ENCODE results near the gene TCEANC. TPM values are rescaled to one million over a fixed set of nuclear protein-coding genes. Genes with fewer than 3 reads are reported as not detected.

TCEANC gene
- total RNA-seq, 2 donors from 2014 or later: 2.6 to 9.6 TPM

- DNase-seq (ENCODE audit: low spot score) (peak; percentile 21), ATAC-seq (ENCODE audit: insufficient number of reproducible peaks, low FRiP score, low read depth) (peak; percentile 43)
- H3K4me1 ChIP-seq (ENCODE audit: control insufficient read depth in 1 of 2, low read depth in 2 of 2): peaks cover 16 to 24% of the 10 kb centered on the region in 2 donors
- no peaks in the 10 kb centered on the region for H3K36me3 ChIP-seq
- no peaks in the 10 kb centered on the region for H3K9me3 ChIP-seq
- H3K4me3 ChIP-seq: peak within 1 kb of the TSS; percentile 86
- TF ChIP-seq CTCF (IDR thresholded peaks at IDR 0.05): no peak
- no peaks in the 10 kb centered on the region for H3K27me3 ChIP-seq (replicated peaks; ENCODE audit: insufficient read depth)
- H3K27ac ChIP-seq: peak within 1 kb of the TSS; percentile 92 to 94
These were observed 36.2 kb downstream of the TCEANC start, which contains the start of gene RAB9A for GRCh38 chrX:13688958-13689740. Gene RAB9A, plus strand, starts transcription at chrX:13689128. Its CDS starts 19,619 bp downstream, at chrX:13708747.

DNA sequence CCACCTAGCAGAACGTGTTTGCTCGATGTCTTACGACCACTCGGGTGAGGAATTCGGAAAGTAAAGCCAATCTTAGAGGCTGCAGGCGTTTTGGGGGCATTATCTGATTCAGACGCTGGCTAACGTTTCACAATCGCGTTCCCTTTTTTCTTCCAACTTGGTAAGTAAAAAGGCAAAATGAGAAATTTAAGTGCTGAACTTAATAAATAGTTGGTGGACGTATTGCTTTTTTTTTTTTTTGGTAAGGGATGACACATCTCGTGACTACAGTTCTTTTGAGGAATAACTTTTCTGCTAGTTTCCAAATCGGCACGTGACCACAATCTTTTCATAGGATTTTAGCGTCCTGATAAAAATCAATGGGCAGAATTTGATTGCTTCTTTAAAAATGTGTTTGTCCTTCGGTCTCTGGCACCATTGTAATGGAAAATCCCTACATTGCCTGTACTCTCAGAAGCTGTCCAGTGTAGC lies 36.8 kb downstream of the TCEANC start:
- peaks cover 20 to 30% of the 10 kb centered on the region in 2 donors for H3K4me1 ChIP-seq (ENCODE audit: control insufficient read depth in 1 of 2, low read depth in 2 of 2)

DNA sequence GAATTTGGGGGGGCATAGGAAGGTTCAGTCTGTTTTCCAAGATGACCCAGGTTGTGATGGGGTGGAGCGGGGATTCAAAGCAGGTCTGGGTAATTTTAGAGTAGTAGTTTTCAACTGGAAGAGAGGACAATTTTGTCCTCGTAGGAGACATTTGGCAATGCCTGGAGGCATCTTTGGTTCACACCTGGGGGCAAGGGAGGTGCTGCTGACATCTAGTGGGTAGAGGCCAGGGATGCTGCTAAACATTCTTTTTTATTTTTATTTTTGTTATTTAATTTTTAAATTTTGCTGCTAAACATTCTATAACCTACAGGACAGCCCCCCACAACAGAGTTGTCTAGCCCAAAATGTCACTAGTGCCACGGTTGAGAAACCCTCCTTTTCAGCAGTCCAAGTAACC lies 37.9 kb downstream of the TCEANC start:
- peaks cover 20 to 37% of the 10 kb centered on the region in 2 donors for H3K4me1 ChIP-seq (ENCODE audit: control insufficient read depth in 1 of 2, low read depth in 2 of 2)
- peak overlapping the region in 1 of 2 donors; percentile 94 for H3K27ac ChIP-seq
- no peaks in the 10 kb centered on the region for H3K36me3 ChIP-seq

More for the DNA sequence above, 36.8 kb downstream of the TCEANC start:
- TF ChIP-seq CTCF (IDR thresholded peaks at IDR 0.05): no peak
- H3K4me3 ChIP-seq: peak overlapping the region; percentile 86
- DNase-seq (ENCODE audit: low spot score) (no peak), ATAC-seq (ENCODE audit: insufficient number of reproducible peaks, low FRiP score, low read depth) (no peak)
- no peaks in the 10 kb centered on the region for H3K9me3 ChIP-seq
- H3K27me3 ChIP-seq (replicated peaks; ENCODE audit: insufficient read depth): no peaks in the 10 kb centered on the region
- peak overlapping the region; percentile 92 to 94 for H3K27ac ChIP-seq
- H3K36me3 ChIP-seq: no peaks in the 10 kb centered on the region

DNA sequence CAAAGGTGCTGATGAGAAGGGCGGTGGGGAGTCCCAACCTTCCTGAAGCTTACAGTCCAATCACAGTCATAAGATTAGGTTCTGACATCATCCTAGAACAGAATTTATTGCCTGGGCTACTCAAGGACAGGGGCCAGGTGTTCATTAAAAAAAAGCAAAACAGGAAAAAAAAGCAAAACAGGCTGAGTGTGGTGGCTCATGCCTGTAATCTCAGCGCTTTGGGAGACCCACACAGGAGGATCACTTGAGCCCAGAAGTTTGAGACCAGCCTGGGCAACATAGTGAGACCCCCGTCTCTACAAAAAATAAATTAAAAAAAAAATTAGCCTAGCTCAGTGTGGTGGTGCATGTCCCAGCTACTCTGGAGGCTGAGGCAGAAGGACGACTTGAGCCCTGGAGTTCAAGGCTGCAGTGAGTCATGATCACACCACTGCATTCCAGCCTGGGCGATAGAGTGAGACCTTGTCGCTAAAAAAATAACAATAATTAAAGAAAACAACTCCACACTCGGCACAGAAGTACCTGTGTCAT lies 39.0 kb downstream of the TCEANC start:
- no peak for TF ChIP-seq CTCF (IDR thresholded peaks at IDR 0.05)
- ATAC-seq (ENCODE audit: insufficient number of reproducible peaks, low FRiP score, low read depth): no peak
- no peak overlapping the region for H3K27ac ChIP-seq

More for the DNA sequence above, 37.9 kb downstream of the TCEANC start:
- Histone ChIP-seq H3K27me3 (replicated peaks; ENCODE audit: insufficient read depth) (no peaks in the 10 kb centered on the region), H3K4me3 (peak overlapping the region; percentile 86), H3K9me3 (no peaks in the 10 kb centered on the region)
- ATAC-seq (ENCODE audit: insufficient number of reproducible peaks, low FRiP score, low read depth) (no peak), DNase-seq (ENCODE audit: low spot score) (no peak)
- no peak for TF ChIP-seq CTCF (IDR thresholded peaks at IDR 0.05)

GRCh38 chrX:13692771-13693231 lies 39.9 kb downstream of the TCEANC start:
- Histone ChIP-seq H3K4me3 (no peak overlapping the region), H3K4me1 (ENCODE audit: control insufficient read depth in 1 of 2, low read depth in 2 of 2) (peaks cover 20 to 37% of the 10 kb centered on the region in 2 donors), H3K27ac (peak overlapping the region in 1 of 2 donors; percentile 12)

More for the DNA sequence above, 39.0 kb downstream of the TCEANC start:
- Histone ChIP-seq H3K36me3 (no peaks in the 10 kb centered on the region), H3K27me3 (replicated peaks; ENCODE audit: insufficient read depth) (no peaks in the 10 kb centered on the region), H3K4me1 (ENCODE audit: control insufficient read depth in 1 of 2, low read depth in 2 of 2) (peaks cover 20 to 37% of the 10 kb centered on the region in 2 donors), H3K9me3 (no peaks in the 10 kb centered on the region), H3K4me3 (no peak overlapping the region)
- DNase-seq (ENCODE audit: low spot score): no peak

More at GRCh38 chrX:13692771-13693231, 39.9 kb downstream of the TCEANC start:
- DNase-seq (ENCODE audit: low spot score) (no peak), ATAC-seq (ENCODE audit: insufficient number of reproducible peaks, low FRiP score, low read depth) (no peak)
- H3K27me3 ChIP-seq (replicated peaks; ENCODE audit: insufficient read depth): no peaks in the 10 kb centered on the region
- no peaks in the 10 kb centered on the region for H3K9me3 ChIP-seq
- H3K36me3 ChIP-seq: no peaks in the 10 kb centered on the region
- no peak for TF ChIP-seq CTCF (IDR thresholded peaks at IDR 0.05)
